Activated CD4-positive, alpha-beta T cell treated with anti-CD3 and anti-CD28 coated beads, Interleukin-2, Interleukin-6, amounts not matched to agents 100 ng/mL and 50 ng/mL, durations not matched to agents 16 hours and 8 hours (primary cell): Measurements from ENCODE around the gene CCNC.
"Not testable (repeated sequence)": the region's sequence is repeated elsewhere in the genome, so short reads cannot be mapped to it uniquely, and the experiment has no call there.

Source experiments
- DNase-seq: peaks from one replicate; pipeline ENCODE4 v3.0.0-alpha.2; 2020

Gene CCNC

GRCh38 chr6:99602520-99603420 lies 34.3 kb upstream of the CCNC start:
- DNase-seq, result no peak

GRCh38 chr6:99594696-99595095 lies 26.2 kb upstream of the CCNC start:
- not testable (repeated sequence) for DNase-seq

GRCh38 chr6:99592900-99593299 lies 24.4 kb upstream of the CCNC start:
- no peak for DNase-seq

- no peak for DNase-seq
Observed at GRCh38 chr6:99591673-99592364, 23.4 kb upstream of the CCNC start.

GRCh38 chr6:99590728-99591672 lies 22.5 kb upstream of the CCNC start:
- DNase-seq, result no peak

- no peak for DNase-seq
Observed at GRCh38 chr6:99589907-99590493, 21.5 kb upstream of the CCNC start.

GRCh38 chr6:99589290-99589672 lies 20.8 kb upstream of the CCNC start:
- no peak for DNase-seq

- peak; percentile 78 for DNase-seq
Observed at GRCh38 chr6:99588618-99589289, 20.3 kb upstream of the CCNC start.

- DNase-seq, result no peak
Observed at GRCh38 chr6:99587792-99588191, 19.3 kb upstream of the CCNC start.

- DNase-seq, result no peak
Observed at GRCh38 chr6:99579781-99580180, 11.3 kb upstream of the CCNC start.

- no peak for DNase-seq
Observed at GRCh38 chr6:99575544-99576227, 7.2 kb upstream of the CCNC start.

GRCh38 chr6:99573980-99574617 lies 5.6 kb upstream of the CCNC start:
- DNase-seq, result no peak

- DNase-seq, result no peak
Observed at GRCh38 chr6:99563056-99563723, 5.3 kb downstream of the CCNC start.

GRCh38 chr6:99560668-99561067 lies 7.8 kb downstream of the CCNC start:
- no peak for DNase-seq

GRCh38 chr6:99559057-99559456 lies 9.4 kb downstream of the CCNC start:
- no peak for DNase-seq

GRCh38 chr6:99553888-99554287 lies 14.6 kb downstream of the CCNC start:
- no peak for DNase-seq

- DNase-seq, result no peak
Observed at GRCh38 chr6:99550046-99550748, 18.3 kb downstream of the CCNC start.

GRCh38 chr6:99548706-99549105 lies 19.8 kb downstream of the CCNC start:
- DNase-seq, result no peak

- DNase-seq, result no peak
Observed at GRCh38 chr6:99547526-99547925, 20.9 kb downstream of the CCNC start.

- DNase-seq, result no peak
Observed at GRCh38 chr6:99545442-99545841, 23.0 kb downstream of the CCNC start.
